Measurements from ENCODE around the gene DSC2. TPM values are rescaled to one million over a fixed set of nuclear protein-coding genes. Genes with fewer than 3 reads are reported as not detected.

The DSC2 gene
- polyA plus RNA-seq, 1 donor from 2014 or later, result 16.3 TPM

DNA sequence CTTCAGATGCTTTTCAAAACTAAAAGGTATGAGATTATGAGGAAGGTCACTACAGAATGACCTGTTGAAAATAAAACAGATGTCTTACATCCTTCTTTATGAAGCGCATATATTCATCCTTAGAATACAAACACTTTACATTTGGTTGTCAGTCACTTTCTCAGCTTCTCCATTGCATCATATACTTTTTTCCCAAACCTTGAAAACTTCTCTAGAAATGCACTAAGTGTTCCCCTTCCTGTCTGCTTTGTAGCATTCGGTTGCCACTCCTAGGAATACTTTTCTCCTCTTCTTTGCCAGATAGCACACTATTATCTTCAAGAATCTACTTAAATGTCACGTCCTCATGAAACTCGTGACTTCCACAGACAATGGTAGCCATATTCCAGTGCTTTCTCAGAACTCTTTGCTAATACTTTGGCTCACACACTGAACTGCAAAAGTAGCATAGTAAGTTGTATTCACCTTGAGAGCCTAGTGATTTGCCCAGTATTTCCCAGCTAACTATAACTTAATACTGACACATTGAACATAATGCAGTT lies 32.8 kb upstream of the DSC2 start:
- Histone ChIP-seq H2AFZ (ENCODE audit: low read depth, low read length) (no peak overlapping the region), H3K27me3 (ENCODE audit: insufficient read depth, low read depth, low read length) (no peaks in the 10 kb centered on the region), H3K4me3 (ENCODE audit: low read length) (no peak overlapping the region), H3K79me2 (replicated peaks; ENCODE audit: insufficient read depth, low read length) (no peaks in the 10 kb centered on the region), H4K20me1 (ENCODE audit: insufficient read depth) (no peaks in the 10 kb centered on the region), H3K4me2 (ENCODE audit: low read length) (no peak overlapping the region), H3K9me2 (ENCODE audit: insufficient read depth, low read length) (no peaks in the 10 kb centered on the region), H3K36me3 (ENCODE audit: insufficient read depth, low read length) (no peaks in the 10 kb centered on the region), H3K27ac (ENCODE audit: low read length) (no peak overlapping the region), H3K9me3 (ENCODE audit: low read length) (no peaks in the 10 kb centered on the region), H3F3A (ENCODE audit: insufficient read depth, low read length, poor library complexity, severe bottlenecking) (no peaks in the 10 kb centered on the region), H3K9ac (ENCODE audit: low read length) (no peak overlapping the region)
- TF ChIP-seq EP300 (conservative IDR thresholded peaks at IDR 0.05; ENCODE audit: poor library complexity, severe bottlenecking) (no peak), MXI1 (conservative IDR thresholded peaks at IDR 0.05; ENCODE audit: poor library complexity, severe bottlenecking) (no peak), SMC3 (conservative IDR thresholded peaks at IDR 0.05; ENCODE audit: poor library complexity) (no peak), POLR2AphosphoS5 (IDR thresholded peaks at IDR 0.05) (no peak), TAF1 (IDR thresholded peaks at IDR 0.05; ENCODE audit: low read depth) (no peak), RAD21 (conservative IDR thresholded peaks at IDR 0.05) (no peak), EZH2 (IDR thresholded peaks at IDR 0.05; ENCODE audit: borderline replicate concordance, insufficient read depth, low read length, poor library complexity, severe bottlenecking) (no peak)
- TF ChIP-seq, protein P1, sequence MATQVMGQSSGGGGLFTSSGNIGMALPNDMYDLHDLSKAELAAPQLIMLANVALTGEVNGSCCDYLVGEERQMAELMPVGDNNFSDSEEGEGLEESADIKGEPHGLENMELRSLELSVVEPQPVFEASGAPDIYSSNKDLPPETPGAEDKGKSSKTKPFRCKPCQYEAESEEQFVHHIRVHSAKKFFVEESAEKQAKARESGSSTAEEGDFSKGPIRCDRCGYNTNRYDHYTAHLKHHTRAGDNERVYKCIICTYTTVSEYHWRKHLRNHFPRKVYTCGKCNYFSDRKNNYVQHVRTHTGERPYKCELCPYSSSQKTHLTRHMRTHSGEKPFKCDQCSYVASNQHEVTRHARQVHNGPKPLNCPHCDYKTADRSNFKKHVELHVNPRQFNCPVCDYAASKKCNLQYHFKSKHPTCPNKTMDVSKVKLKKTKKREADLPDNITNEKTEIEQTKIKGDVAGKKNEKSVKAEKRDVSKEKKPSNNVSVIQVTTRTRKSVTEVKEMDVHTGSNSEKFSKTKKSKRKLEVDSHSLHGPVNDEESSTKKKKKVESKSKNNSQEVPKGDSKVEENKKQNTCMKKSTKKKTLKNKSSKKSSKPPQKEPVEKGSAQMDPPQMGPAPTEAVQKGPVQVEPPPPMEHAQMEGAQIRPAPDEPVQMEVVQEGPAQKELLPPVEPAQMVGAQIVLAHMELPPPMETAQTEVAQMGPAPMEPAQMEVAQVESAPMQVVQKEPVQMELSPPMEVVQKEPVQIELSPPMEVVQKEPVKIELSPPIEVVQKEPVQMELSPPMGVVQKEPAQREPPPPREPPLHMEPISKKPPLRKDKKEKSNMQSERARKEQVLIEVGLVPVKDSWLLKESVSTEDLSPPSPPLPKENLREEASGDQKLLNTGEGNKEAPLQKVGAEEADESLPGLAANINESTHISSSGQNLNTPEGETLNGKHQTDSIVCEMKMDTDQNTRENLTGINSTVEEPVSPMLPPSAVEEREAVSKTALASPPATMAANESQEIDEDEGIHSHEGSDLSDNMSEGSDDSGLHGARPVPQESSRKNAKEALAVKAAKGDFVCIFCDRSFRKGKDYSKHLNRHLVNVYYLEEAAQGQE (IDR thresholded peaks at IDR 0.05; ENCODE audit: borderline replicate concordance), result no peak
- TF ChIP-seq, protein P2, sequence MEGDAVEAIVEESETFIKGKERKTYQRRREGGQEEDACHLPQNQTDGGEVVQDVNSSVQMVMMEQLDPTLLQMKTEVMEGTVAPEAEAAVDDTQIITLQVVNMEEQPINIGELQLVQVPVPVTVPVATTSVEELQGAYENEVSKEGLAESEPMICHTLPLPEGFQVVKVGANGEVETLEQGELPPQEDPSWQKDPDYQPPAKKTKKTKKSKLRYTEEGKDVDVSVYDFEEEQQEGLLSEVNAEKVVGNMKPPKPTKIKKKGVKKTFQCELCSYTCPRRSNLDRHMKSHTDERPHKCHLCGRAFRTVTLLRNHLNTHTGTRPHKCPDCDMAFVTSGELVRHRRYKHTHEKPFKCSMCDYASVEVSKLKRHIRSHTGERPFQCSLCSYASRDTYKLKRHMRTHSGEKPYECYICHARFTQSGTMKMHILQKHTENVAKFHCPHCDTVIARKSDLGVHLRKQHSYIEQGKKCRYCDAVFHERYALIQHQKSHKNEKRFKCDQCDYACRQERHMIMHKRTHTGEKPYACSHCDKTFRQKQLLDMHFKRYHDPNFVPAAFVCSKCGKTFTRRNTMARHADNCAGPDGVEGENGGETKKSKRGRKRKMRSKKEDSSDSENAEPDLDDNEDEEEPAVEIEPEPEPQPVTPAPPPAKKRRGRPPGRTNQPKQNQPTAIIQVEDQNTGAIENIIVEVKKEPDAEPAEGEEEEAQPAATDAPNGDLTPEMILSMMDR (IDR thresholded peaks at IDR 0.05; ENCODE audit: poor library complexity, severe bottlenecking), result no peak

DNA sequence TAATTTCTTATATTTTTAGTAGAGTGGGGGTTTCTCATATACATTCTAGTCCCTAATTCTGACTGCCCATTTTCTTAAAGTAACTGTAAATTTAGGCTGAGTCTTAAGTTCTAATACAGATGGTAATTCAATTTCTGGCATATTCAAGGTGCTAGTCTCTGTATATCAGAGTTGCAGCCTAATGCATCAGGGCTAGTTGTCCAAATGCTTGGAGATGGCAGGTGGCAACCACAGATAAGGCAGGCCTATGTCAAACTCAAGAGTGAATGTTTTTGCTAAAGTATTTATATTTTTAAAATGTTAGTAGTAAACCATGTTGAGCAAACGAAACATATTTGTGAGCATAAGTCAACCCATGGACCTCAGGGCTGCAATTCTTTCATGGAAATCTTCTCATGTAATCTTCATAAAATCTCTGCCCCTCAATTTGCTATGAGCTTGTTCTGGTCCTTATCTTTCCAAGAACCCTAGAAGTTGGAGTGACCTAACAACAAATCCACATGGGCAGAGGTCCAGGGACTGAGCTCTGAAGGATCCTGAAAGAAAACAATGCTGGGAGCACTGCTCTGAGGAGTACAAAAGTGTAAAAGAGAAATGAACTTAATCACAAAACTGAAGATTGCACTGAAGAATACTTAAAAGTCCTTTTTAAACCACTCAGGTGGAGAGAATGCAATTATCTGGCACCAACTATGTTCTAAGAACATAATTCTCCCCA lies 27.3 kb upstream of the DSC2 start:
- no peaks in the 10 kb centered on the region for H3K9me3 ChIP-seq (ENCODE audit: low read length)
- no peaks in the 10 kb centered on the region for H3K9me2 ChIP-seq (ENCODE audit: insufficient read depth, low read length)
- TF ChIP-seq, protein P2 (IDR thresholded peaks at IDR 0.05; ENCODE audit: poor library complexity, severe bottlenecking), result no peak
- TF ChIP-seq SMC3 (conservative IDR thresholded peaks at IDR 0.05; ENCODE audit: poor library complexity) (no peak), RAD21 (conservative IDR thresholded peaks at IDR 0.05) (no peak), EP300 (conservative IDR thresholded peaks at IDR 0.05; ENCODE audit: poor library complexity, severe bottlenecking) (no peak), TAF1 (IDR thresholded peaks at IDR 0.05; ENCODE audit: low read depth) (no peak), POLR2AphosphoS5 (IDR thresholded peaks at IDR 0.05) (no peak), MXI1 (conservative IDR thresholded peaks at IDR 0.05; ENCODE audit: poor library complexity, severe bottlenecking) (no peak), EZH2 (IDR thresholded peaks at IDR 0.05; ENCODE audit: borderline replicate concordance, insufficient read depth, low read length, poor library complexity, severe bottlenecking) (no peak)
- TF ChIP-seq, protein P1 (IDR thresholded peaks at IDR 0.05; ENCODE audit: borderline replicate concordance), result no peak
- H3K27ac ChIP-seq (ENCODE audit: low read length), result no peak overlapping the region
- no peaks in the 10 kb centered on the region for H3F3A ChIP-seq (ENCODE audit: insufficient read depth, low read length, poor library complexity, severe bottlenecking)
- no peak overlapping the region for H3K9ac ChIP-seq (ENCODE audit: low read length)
- H4K20me1 ChIP-seq (ENCODE audit: insufficient read depth), result no peaks in the 10 kb centered on the region
- no peaks in the 10 kb centered on the region for H3K27me3 ChIP-seq (ENCODE audit: insufficient read depth, low read depth, low read length)
- H3K4me3 ChIP-seq (ENCODE audit: low read length), result no peak overlapping the region
- H3K4me2 ChIP-seq (ENCODE audit: low read length), result no peak overlapping the region
- no peaks in the 10 kb centered on the region for H3K36me3 ChIP-seq (ENCODE audit: insufficient read depth, low read length)
- no peak overlapping the region for H2AFZ ChIP-seq (ENCODE audit: low read depth, low read length)
- no peaks in the 10 kb centered on the region for H3K79me2 ChIP-seq (replicated peaks; ENCODE audit: insufficient read depth, low read length)

Data from neural cell (in vitro differentiated cells).